ENCODE data around the gene ZDHHC6.

ZDHHC6 gene

DNA sequence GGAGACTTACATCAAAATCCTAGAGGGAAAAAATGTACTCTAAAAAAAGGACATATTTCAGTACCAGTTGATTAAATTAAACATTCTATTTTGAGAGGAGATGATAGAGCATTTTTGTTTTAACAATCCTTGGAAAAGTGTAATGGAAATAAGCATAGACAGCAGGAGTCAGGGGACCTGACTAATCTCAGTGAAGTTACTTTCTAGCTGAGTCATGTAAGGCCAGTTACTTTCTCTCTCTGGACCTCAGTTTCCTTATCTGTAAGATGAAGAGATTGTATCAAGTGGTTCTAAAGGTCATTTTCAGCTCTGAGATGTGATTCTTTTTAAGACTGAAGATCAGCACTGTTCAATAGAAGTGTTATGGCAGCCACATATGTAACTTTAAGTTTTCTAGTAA, 44.4 kb upstream of the ZDHHC6 start:
- peak; percentile 76 for ATAC-seq
- no peak for TF ChIP-seq ZNF70 (CRISPR knock-in tag; IDR thresholded peaks at IDR 0.05)
- TF ChIP-seq, protein P1, sequence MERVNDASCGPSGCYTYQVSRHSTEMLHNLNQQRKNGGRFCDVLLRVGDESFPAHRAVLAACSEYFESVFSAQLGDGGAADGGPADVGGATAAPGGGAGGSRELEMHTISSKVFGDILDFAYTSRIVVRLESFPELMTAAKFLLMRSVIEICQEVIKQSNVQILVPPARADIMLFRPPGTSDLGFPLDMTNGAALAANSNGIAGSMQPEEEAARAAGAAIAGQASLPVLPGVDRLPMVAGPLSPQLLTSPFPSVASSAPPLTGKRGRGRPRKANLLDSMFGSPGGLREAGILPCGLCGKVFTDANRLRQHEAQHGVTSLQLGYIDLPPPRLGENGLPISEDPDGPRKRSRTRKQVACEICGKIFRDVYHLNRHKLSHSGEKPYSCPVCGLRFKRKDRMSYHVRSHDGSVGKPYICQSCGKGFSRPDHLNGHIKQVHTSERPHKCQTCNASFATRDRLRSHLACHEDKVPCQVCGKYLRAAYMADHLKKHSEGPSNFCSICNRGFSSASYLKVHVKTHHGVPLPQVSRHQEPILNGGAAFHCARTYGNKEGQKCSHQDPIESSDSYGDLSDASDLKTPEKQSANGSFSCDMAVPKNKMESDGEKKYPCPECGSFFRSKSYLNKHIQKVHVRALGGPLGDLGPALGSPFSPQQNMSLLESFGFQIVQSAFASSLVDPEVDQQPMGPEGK (CRISPR knock-in tag; IDR thresholded peaks at IDR 0.05; ENCODE audit: borderline replicate concordance) = no peak
- TF ChIP-seq ESRRG (CRISPR knock-in tag; IDR thresholded peaks at IDR 0.05) = no peak
- peak; percentile 43 for TF ChIP-seq ISL1 (CRISPR knock-in tag; IDR thresholded peaks at IDR 0.05)
- TF ChIP-seq, protein P2, sequence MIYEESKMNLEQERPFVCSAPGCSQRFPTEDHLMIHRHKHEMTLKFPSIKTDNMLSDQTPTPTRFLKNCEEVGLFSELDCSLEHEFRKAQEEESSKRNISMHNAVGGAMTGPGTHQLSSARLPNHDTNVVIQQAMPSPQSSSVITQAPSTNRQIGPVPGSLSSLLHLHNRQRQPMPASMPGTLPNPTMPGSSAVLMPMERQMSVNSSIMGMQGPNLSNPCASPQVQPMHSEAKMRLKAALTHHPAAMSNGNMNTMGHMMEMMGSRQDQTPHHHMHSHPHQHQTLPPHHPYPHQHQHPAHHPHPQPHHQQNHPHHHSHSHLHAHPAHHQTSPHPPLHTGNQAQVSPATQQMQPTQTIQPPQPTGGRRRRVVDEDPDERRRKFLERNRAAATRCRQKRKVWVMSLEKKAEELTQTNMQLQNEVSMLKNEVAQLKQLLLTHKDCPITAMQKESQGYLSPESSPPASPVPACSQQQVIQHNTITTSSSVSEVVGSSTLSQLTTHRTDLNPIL (CRISPR knock-in tag; IDR thresholded peaks at IDR 0.05; ENCODE audit: low read depth) = no peak
- no peak for TF ChIP-seq ZFP30 (CRISPR knock-in tag; IDR thresholded peaks at IDR 0.05)
- no peak for TF ChIP-seq SNAI2 (CRISPR knock-in tag; IDR thresholded peaks at IDR 0.05)

DNA sequence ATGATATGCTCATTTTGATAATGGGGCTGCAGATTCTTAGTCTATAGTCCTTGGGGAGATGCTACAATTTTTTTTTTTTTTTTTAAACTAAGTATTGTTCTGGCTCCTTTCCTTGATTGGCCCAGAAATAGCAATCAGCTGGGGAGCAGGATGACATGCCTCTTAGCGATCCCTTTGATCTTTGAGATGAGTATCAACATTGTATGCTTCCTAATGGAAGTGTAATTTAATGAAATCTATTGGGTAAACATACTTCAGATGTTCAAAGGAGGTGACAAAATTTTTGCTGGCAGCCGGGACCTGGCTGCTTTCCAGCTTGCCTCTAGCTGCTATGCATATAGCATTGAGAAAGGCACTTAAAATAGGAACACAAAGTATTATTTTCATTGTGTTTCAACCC, 43.8 kb upstream of the ZDHHC6 start:
- TF ChIP-seq ARNTL (CRISPR knock-in tag; IDR thresholded peaks at IDR 0.05; ENCODE audit: borderline replicate concordance, low read depth) (no peak), PPARA (CRISPR knock-in tag; IDR thresholded peaks at IDR 0.05; ENCODE audit: borderline replicate concordance) (no peak), ZFP3 (CRISPR knock-in tag; IDR thresholded peaks at IDR 0.05) (no peak), TOX (CRISPR knock-in tag; IDR thresholded peaks at IDR 0.05; ENCODE audit: borderline replicate concordance) (no peak), ZNF565 (CRISPR knock-in tag; conservative IDR thresholded peaks at IDR 0.05; ENCODE audit: low read depth) (no peak), OSR1 (CRISPR knock-in tag; IDR thresholded peaks at IDR 0.05) (no peak), ISL1 (CRISPR knock-in tag; IDR thresholded peaks at IDR 0.05) (peak; percentile 100), GLIS3 (CRISPR knock-in tag; IDR thresholded peaks at IDR 0.05) (peak; percentile 97; the same call in 1 of the 2 replicates), RARB (CRISPR knock-in tag; IDR thresholded peaks at IDR 0.05) (no peak), ZFP30 (CRISPR knock-in tag; IDR thresholded peaks at IDR 0.05) (no peak), ZC3H10 (CRISPR knock-in tag; IDR thresholded peaks at IDR 0.05) (no peak), CSDC2 (CRISPR knock-in tag; IDR thresholded peaks at IDR 0.05) (no peak), BACH2 (CRISPR knock-in tag; IDR thresholded peaks at IDR 0.05; ENCODE audit: borderline replicate concordance) (no peak), ESRRG (CRISPR knock-in tag; IDR thresholded peaks at IDR 0.05) (peak; percentile 70; the same call in 1 of the 2 replicates), ZNF70 (CRISPR knock-in tag; IDR thresholded peaks at IDR 0.05) (no peak), SNAI2 (CRISPR knock-in tag; IDR thresholded peaks at IDR 0.05) (peak; percentile 69; the same call in 1 of the 2 replicates), ZNF8 (CRISPR knock-in tag; IDR thresholded peaks at IDR 0.05) (no peak), TCF4 (CRISPR knock-in tag; IDR thresholded peaks at IDR 0.05; ENCODE audit: borderline replicate concordance) (peak; percentile 84)
- TF ChIP-seq, protein P3, sequence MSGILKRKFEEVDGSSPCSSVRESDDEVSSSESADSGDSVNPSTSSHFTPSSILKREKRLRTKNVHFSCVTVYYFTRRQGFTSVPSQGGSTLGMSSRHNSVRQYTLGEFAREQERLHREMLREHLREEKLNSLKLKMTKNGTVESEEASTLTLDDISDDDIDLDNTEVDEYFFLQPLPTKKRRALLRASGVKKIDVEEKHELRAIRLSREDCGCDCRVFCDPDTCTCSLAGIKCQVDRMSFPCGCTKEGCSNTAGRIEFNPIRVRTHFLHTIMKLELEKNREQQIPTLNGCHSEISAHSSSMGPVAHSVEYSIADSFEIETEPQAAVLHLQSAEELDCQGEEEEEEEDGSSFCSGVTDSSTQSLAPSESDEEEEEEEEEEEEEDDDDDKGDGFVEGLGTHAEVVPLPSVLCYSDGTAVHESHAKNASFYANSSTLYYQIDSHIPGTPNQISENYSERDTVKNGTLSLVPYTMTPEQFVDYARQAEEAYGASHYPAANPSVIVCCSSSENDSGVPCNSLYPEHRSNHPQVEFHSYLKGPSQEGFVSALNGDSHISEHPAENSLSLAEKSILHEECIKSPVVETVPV (CRISPR knock-in tag; IDR thresholded peaks at IDR 0.05) = peak; percentile 66; the same call in 1 of the 2 replicates
- TF ChIP-seq, protein P2 (CRISPR knock-in tag; IDR thresholded peaks at IDR 0.05; ENCODE audit: low read depth) = peak; percentile 47; the same call in 1 of the 2 replicates
- TF ChIP-seq, protein P4, sequence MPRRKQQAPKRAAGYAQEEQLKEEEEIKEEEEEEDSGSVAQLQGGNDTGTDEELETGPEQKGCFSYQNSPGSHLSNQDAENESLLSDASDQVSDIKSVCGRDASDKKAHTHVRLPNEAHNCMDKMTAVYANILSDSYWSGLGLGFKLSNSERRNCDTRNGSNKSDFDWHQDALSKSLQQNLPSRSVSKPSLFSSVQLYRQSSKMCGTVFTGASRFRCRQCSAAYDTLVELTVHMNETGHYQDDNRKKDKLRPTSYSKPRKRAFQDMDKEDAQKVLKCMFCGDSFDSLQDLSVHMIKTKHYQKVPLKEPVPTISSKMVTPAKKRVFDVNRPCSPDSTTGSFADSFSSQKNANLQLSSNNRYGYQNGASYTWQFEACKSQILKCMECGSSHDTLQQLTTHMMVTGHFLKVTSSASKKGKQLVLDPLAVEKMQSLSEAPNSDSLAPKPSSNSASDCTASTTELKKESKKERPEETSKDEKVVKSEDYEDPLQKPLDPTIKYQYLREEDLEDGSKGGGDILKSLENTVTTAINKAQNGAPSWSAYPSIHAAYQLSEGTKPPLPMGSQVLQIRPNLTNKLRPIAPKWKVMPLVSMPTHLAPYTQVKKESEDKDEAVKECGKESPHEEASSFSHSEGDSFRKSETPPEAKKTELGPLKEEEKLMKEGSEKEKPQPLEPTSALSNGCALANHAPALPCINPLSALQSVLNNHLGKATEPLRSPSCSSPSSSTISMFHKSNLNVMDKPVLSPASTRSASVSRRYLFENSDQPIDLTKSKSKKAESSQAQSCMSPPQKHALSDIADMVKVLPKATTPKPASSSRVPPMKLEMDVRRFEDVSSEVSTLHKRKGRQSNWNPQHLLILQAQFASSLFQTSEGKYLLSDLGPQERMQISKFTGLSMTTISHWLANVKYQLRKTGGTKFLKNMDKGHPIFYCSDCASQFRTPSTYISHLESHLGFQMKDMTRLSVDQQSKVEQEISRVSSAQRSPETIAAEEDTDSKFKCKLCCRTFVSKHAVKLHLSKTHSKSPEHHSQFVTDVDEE (CRISPR knock-in tag; IDR thresholded peaks at IDR 0.05) = peak; percentile 85; the same call in 1 of the 2 replicates
- TF ChIP-seq, protein P1 (CRISPR knock-in tag; IDR thresholded peaks at IDR 0.05; ENCODE audit: borderline replicate concordance) = no peak
- TF ChIP-seq, protein P5, sequence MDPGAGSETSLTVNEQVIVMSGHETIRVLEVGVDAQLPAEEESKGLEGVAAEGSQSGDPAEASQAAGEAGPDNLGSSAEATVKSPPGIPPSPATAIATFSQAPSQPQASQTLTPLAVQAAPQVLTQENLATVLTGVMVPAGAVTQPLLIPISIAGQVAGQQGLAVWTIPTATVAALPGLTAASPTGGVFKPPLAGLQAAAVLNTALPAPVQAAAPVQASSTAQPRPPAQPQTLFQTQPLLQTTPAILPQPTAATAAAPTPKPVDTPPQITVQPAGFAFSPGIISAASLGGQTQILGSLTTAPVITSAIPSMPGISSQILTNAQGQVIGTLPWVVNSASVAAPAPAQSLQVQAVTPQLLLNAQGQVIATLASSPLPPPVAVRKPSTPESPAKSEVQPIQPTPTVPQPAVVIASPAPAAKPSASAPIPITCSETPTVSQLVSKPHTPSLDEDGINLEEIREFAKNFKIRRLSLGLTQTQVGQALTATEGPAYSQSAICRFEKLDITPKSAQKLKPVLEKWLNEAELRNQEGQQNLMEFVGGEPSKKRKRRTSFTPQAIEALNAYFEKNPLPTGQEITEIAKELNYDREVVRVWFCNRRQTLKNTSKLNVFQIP (CRISPR knock-in tag; IDR thresholded peaks at IDR 0.05; ENCODE audit: borderline replicate concordance, low read depth) = no peak
- peak; percentile 53 for ATAC-seq
